Measurements from ENCODE around the gene CDH4.

GRCh38 chr20:61937146-61937962, 685.3 kb downstream of the CDH4 start:
- no peak for TF ChIP-seq KLF16 (IDR thresholded peaks at IDR 0.05)
- no peak for TF ChIP-seq KDM1A (IDR thresholded peaks at IDR 0.05)
- TF ChIP-seq ZBTB17 (CRISPR knock-in tag; IDR thresholded peaks at IDR 0.05), result no peak
- no peak for TF ChIP-seq POLR2AphosphoS2 (IDR thresholded peaks at IDR 0.05; ENCODE audit: low read length)
- TF ChIP-seq ZNF274 (IDR thresholded peaks at IDR 0.05; ENCODE audit: borderline replicate concordance, low read depth, low read length), result no peak
- no peak for TF ChIP-seq CTCF (IDR thresholded peaks at IDR 0.05 in 2 of 3, conservative IDR thresholded peaks at IDR 0.05 in 1 of 3; ENCODE audit: insufficient read depth in 2 of 3, low read depth in 1 of 3, low read length in 3 of 3)
- no peak for TF ChIP-seq ZNF184 (CRISPR knock-in tag; IDR thresholded peaks at IDR 0.05)
- TF ChIP-seq POLR2A (conservative IDR thresholded peaks at IDR 0.05), result no peak
- no peak for TF ChIP-seq CEBPB (tag; IDR thresholded peaks at IDR 0.05)
- TF ChIP-seq, protein P1, sequence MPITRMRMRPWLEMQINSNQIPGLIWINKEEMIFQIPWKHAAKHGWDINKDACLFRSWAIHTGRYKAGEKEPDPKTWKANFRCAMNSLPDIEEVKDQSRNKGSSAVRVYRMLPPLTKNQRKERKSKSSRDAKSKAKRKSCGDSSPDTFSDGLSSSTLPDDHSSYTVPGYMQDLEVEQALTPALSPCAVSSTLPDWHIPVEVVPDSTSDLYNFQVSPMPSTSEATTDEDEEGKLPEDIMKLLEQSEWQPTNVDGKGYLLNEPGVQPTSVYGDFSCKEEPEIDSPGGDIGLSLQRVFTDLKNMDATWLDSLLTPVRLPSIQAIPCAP (CRISPR knock-in tag; IDR thresholded peaks at IDR 0.05; ENCODE audit: borderline replicate concordance), result no peak
- TF ChIP-seq ZNF23 (CRISPR knock-in tag; IDR thresholded peaks at IDR 0.05), result no peak
- TF ChIP-seq CEBPZ (IDR thresholded peaks at IDR 0.05; ENCODE audit: borderline replicate concordance, low read depth, low read length), result no peak
